Measurements from ENCODE around the gene PRDM16.

GRCh38 chr1:3077561-3077960 lies 8.6 kb downstream of the PRDM16 start:
- TF ChIP-seq CTCF (IDR thresholded peaks at IDR 0.05; ENCODE audit: low read length) (no peak), EZH2phosphoT487 (IDR thresholded peaks at IDR 0.05; ENCODE audit: low read length) (no peak), EZH2 (optimal IDR thresholded peaks at IDR 0.05; ENCODE audit: low read depth, low read length) (no peak)
